HL-60 (cell line): Measurements from ENCODE around the gene NSMF.

Source experiments
- GABPA ChIP-seq: IDR thresholded peaks from 2 replicates; pipeline ENCODE4 v1.6.1; 2012; ENCODE audit warnings: low read depth
- POLR2AphosphoS5 ChIP-seq: IDR thresholded peaks from 2 replicates; pipeline ENCODE4 v1.6.1; 2012; ENCODE audit warnings: low read depth
- SPI1 ChIP-seq: IDR thresholded peaks from 2 replicates; pipeline ENCODE4 v1.6.1; 2012; ENCODE audit warnings: low read depth, mild to moderate bottlenecking, borderline replicate concordance
- TF ChIP-seq, protein P1 (sequence below): IDR thresholded peaks from 2 replicates; pipeline ENCODE4 v1.6.1; 2012; ENCODE audit warnings: low read depth; ENCODE audit not compliant: insufficient replicate concordance
- TF ChIP-seq, protein P2 (sequence below): IDR thresholded peaks from one replicate; pipeline ENCODE4 v1.5.1; 2011; ENCODE audit warnings: low read length, control low read depth, inconsistent platforms; ENCODE audit not compliant: insufficient read depth

DNA sequence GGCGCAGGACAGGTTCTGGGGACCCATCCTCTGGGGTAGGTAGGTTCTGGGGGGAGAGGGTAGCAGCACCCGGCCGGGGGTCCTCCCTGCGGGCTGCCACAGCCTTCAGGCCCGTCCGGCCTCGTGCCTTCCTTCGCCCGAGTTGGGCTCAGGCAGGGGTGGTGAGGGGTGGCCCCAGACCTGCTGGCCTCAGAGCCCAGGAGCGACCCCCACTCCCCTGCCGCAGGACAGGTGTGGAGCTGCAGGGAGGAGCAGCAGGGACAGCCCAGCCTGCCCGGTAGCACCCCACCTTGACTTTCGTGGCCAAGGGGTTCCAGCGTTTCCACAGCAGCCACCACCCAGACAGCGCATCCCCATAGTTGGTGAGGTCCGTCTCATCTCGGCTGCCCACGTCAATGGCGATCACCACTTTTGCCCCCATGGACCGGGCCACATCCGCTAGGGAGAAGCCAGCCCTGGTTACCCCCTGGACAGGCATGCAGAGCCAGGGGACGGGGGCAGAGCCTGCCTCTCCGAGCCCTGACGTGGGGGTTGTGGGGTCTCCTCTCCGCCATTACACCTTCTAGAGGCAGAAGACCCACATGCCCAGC is 3.4 kb upstream of the NSMF start:
- TF ChIP-seq, protein P1, sequence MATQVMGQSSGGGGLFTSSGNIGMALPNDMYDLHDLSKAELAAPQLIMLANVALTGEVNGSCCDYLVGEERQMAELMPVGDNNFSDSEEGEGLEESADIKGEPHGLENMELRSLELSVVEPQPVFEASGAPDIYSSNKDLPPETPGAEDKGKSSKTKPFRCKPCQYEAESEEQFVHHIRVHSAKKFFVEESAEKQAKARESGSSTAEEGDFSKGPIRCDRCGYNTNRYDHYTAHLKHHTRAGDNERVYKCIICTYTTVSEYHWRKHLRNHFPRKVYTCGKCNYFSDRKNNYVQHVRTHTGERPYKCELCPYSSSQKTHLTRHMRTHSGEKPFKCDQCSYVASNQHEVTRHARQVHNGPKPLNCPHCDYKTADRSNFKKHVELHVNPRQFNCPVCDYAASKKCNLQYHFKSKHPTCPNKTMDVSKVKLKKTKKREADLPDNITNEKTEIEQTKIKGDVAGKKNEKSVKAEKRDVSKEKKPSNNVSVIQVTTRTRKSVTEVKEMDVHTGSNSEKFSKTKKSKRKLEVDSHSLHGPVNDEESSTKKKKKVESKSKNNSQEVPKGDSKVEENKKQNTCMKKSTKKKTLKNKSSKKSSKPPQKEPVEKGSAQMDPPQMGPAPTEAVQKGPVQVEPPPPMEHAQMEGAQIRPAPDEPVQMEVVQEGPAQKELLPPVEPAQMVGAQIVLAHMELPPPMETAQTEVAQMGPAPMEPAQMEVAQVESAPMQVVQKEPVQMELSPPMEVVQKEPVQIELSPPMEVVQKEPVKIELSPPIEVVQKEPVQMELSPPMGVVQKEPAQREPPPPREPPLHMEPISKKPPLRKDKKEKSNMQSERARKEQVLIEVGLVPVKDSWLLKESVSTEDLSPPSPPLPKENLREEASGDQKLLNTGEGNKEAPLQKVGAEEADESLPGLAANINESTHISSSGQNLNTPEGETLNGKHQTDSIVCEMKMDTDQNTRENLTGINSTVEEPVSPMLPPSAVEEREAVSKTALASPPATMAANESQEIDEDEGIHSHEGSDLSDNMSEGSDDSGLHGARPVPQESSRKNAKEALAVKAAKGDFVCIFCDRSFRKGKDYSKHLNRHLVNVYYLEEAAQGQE = no peak
- TF ChIP-seq, protein P2, sequence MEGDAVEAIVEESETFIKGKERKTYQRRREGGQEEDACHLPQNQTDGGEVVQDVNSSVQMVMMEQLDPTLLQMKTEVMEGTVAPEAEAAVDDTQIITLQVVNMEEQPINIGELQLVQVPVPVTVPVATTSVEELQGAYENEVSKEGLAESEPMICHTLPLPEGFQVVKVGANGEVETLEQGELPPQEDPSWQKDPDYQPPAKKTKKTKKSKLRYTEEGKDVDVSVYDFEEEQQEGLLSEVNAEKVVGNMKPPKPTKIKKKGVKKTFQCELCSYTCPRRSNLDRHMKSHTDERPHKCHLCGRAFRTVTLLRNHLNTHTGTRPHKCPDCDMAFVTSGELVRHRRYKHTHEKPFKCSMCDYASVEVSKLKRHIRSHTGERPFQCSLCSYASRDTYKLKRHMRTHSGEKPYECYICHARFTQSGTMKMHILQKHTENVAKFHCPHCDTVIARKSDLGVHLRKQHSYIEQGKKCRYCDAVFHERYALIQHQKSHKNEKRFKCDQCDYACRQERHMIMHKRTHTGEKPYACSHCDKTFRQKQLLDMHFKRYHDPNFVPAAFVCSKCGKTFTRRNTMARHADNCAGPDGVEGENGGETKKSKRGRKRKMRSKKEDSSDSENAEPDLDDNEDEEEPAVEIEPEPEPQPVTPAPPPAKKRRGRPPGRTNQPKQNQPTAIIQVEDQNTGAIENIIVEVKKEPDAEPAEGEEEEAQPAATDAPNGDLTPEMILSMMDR = no peak
- TF ChIP-seq GABPA (no peak), SPI1 (no peak), POLR2AphosphoS5 (no peak)
